Liver (tissue), 9 donors: Measurements from ENCODE around the gene DBI. TPM values are rescaled to one million over a fixed set of nuclear protein-coding genes. Genes with fewer than 3 reads are reported as not detected.

Source experiments
- DNase-seq: peaks from one replicate; pipeline ENCODE4 v3.0.0-alpha.2; 2017; ENCODE audit warnings: low spot score
- H3K27ac ChIP-seq, 2 donors: one replicate each; pipeline ENCODE4 v1.7.0; 2013; ENCODE audit warnings: inconsistent platforms in 2 of 2, low read length in 2 of 2, control low read depth in 1 of 2, low read depth in 1 of 2, mild to moderate bottlenecking in 1 of 2
- H3K27me3 ChIP-seq, 4 donors: one replicate each; pipeline versions ENCODE4 v1.6.1 to v1.7.0; 2013; ENCODE audit warnings: low read length in 3 of 4, inconsistent platforms in 1 of 4, mild to moderate bottlenecking in 1 of 4, moderate library complexity in 1 of 4; ENCODE audit not compliant: control insufficient read depth in 4 of 4, insufficient read depth in 4 of 4
- H3K36me3 ChIP-seq, 4 donors: one replicate each; pipeline versions ENCODE4 v1.6.1 to v1.7.0; 2013; ENCODE audit warnings: low read length in 3 of 4, mild to moderate bottlenecking in 3 of 4, low read depth in 1 of 4, moderate library complexity in 1 of 4; ENCODE audit not compliant: control insufficient read depth in 4 of 4, insufficient read depth in 3 of 4
- H3K4me1 ChIP-seq, 4 donors: one replicate each; pipeline versions ENCODE4 v1.6.1 to v1.7.0; 2013; ENCODE audit warnings: low read length in 3 of 4, mild to moderate bottlenecking in 3 of 4, moderate library complexity in 1 of 4; ENCODE audit not compliant: control insufficient read depth in 4 of 4, insufficient read depth in 4 of 4
- H3K4me3 ChIP-seq, 3 donors: one replicate each; pipeline versions ENCODE4 v1.6.1 to v1.7.0; 2013; ENCODE audit warnings: low read length in 3 of 3, control low read depth in 1 of 3, low read depth in 1 of 3, mild to moderate bottlenecking in 1 of 3
- H3K9ac ChIP-seq, 2 donors: one replicate each; pipeline ENCODE4 v1.7.0; 2013; ENCODE audit warnings: low read length in 2 of 2, mild to moderate bottlenecking in 2 of 2, moderate library complexity in 2 of 2, control low read depth in 1 of 2, low read depth in 1 of 2
- H3K9me3 ChIP-seq, 4 donors: one replicate each; pipeline versions ENCODE4 v1.6.1 to v1.7.0; 2013; ENCODE audit warnings: low read length in 3 of 4; ENCODE audit not compliant: control insufficient read depth in 4 of 4
- EGR1 ChIP-seq, 2 donors: IDR thresholded peaks; 2 replicates each; pipeline ENCODE4 v1.6.1; 2016 to 2018; ENCODE audit warnings: antibody characterized with exemption in 2 of 2, low read depth in 2 of 2
- FOXA1 ChIP-seq: IDR thresholded peaks from 2 replicates; pipeline ENCODE4 v1.6.1; 2016; ENCODE audit warnings: antibody characterized with exemption
- FOXA2 ChIP-seq: IDR thresholded peaks from 2 replicates; pipeline ENCODE4 v1.6.1; 2016; ENCODE audit warnings: antibody characterized with exemption
- GABPA ChIP-seq, 2 donors: IDR thresholded peaks in 1 of 2; conservative IDR thresholded peaks in 1 of 2; 2 replicates each; pipeline ENCODE4 v1.6.1; 2016; ENCODE audit warnings: antibody characterized with exemption in 2 of 2, mild to moderate bottlenecking in 1 of 2, moderate library complexity in 1 of 2
- HNF4A ChIP-seq, 2 donors: conservative IDR thresholded peaks; 2 replicates each; pipeline ENCODE4 v1.6.1; 2016; ENCODE audit warnings: antibody characterized with exemption in 2 of 2, mild to moderate bottlenecking in 2 of 2
- HNF4G ChIP-seq: IDR thresholded peaks from 2 replicates; pipeline ENCODE4 v1.6.1; 2016; ENCODE audit warnings: antibody characterized with exemption
- JUND ChIP-seq, 2 donors: IDR thresholded peaks; 2 replicates each; pipeline ENCODE4 v1.6.1; 2016; ENCODE audit warnings: antibody characterized with exemption in 2 of 2
- NR2F2 ChIP-seq: IDR thresholded peaks from 2 replicates; pipeline ENCODE4 v1.6.1; 2016; ENCODE audit warnings: antibody characterized with exemption
- RAD21 ChIP-seq, 2 donors: IDR thresholded peaks; 2 replicates each; pipeline ENCODE4 v1.6.1; 2016; ENCODE audit warnings: antibody characterized with exemption in 2 of 2, mild to moderate bottlenecking in 2 of 2
- RXRA ChIP-seq, 2 donors: IDR thresholded peaks; 2 replicates each; pipeline ENCODE4 v1.6.1; 2017 to 2018; ENCODE audit warnings: antibody characterized with exemption in 2 of 2, mild to moderate bottlenecking in 1 of 2
- SP1 ChIP-seq: IDR thresholded peaks from 2 replicates; pipeline ENCODE4 v1.6.1; 2018; ENCODE audit warnings: antibody characterized with exemption, mild to moderate bottlenecking
- TAF1 ChIP-seq: conservative IDR thresholded peaks from 2 replicates; pipeline ENCODE4 v1.6.1; 2016; ENCODE audit warnings: antibody characterized with exemption, mild to moderate bottlenecking
- YY1 ChIP-seq: IDR thresholded peaks from 2 replicates; pipeline ENCODE4 v1.6.1; 2016; ENCODE audit warnings: antibody characterized with exemption, mild to moderate bottlenecking
- WGBS: extraction: QIAGEN DNeasy Blood & Tissue Kit; methylation state at CpG from one replicate; pipeline ENCODE4 v1.1.7; 2013; 5-methylcytosine and 5-hydroxymethylcytosine counted together
- polyA plus RNA-seq, 2 donors: library from polyadenylated mRNA; stranded (reverse) in 1 of 2; unstranded in 1 of 2; fragments of 200-250 nt in 1 of 2; fragments of >200 nt in 1 of 2; fragmentation: Nextera tagmentation in 1 of 2; extraction: Ambion mirVana in 1 of 2; gene quantifications; one replicate each; pipeline versions ENCODE4 v1.2.1 to v1.2.3, GENCODE V29; 2013 to 2015
- total RNA-seq, 2 donors: library from RNA; depleted of rRNA; stranded (reverse); fragments of >200 nt; gene quantifications; one replicate each; pipeline ENCODE4 v1.2.3, GENCODE V29; 2014
- TF ChIP-seq, protein P1 (sequence below): IDR thresholded peaks from 2 replicates; pipeline ENCODE4 v1.6.1; 2016; ENCODE audit warnings: antibody characterized with exemption
- TF ChIP-seq, protein P2 (sequence below): fragments of 150-350 bp; IDR thresholded peaks from 2 replicates; pipeline ENCODE4 v1.5.1; 2017; ENCODE audit warnings: improper control_type of control experiment, low read depth, low read length; ENCODE audit not compliant: missing input control
- TF ChIP-seq, protein P3 (sequence below): IDR thresholded peaks from 2 replicates; pipeline ENCODE4 v1.6.1; 2016; ENCODE audit warnings: antibody characterized with exemption, mild to moderate bottlenecking
- TF ChIP-seq, protein P4 (sequence below): IDR thresholded peaks from 2 replicates; pipeline ENCODE4 v1.6.1; 2016; ENCODE audit warnings: antibody characterized with exemption
- donor health status: healthy.
- donor health status: healthy.
- donor health status: healthy.
- donor health status: healthy.
- donor health status: healthy.

The DBI gene
- total and polyA plus RNA-seq, 4 donors, result 134 to 900 (median 356) TPM

DNA sequence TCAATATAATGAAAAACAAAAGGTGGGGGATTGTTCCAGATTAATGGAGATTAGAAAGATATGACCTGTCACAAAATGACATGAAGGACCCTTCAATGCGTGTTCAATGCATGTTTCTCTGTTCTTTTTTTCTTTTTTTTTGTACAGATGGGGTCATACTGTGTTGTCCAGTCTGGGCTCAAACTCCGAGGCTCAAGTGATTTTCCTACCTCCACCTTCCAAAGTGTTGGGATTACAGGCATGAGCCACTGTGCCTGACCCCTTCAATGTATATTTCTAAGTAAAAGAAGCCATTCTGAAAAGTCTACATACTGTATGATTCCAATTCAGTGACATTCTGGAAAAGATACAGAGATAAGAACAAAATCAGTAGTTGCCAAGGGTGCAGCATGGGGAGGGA is 32.9 kb upstream of the DBI start:
- 98% methylated on average over 2 of the region's 2 CpGs for WGBS
- TF ChIP-seq, protein P1, sequence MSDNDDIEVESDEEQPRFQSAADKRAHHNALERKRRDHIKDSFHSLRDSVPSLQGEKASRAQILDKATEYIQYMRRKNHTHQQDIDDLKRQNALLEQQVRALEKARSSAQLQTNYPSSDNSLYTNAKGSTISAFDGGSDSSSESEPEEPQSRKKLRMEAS, result no peak
- TF ChIP-seq JUND (IDR thresholded peaks at IDR 0.05) (no peak), YY1 (no peak), TAF1 (no peak), FOXA1 (no peak), EGR1 (IDR thresholded peaks at IDR 0.05; ENCODE audit: low read depth in 2 of 2) (no peak), NR2F2 (no peak), RAD21 (IDR thresholded peaks at IDR 0.05) (no peak), SP1 (no peak), GABPA (IDR thresholded peaks at IDR 0.05 in 1 of 2, conservative IDR thresholded peaks at IDR 0.05 in 1 of 2) (no peak), RXRA (IDR thresholded peaks at IDR 0.05) (no peak)
- TF ChIP-seq, protein P2, sequence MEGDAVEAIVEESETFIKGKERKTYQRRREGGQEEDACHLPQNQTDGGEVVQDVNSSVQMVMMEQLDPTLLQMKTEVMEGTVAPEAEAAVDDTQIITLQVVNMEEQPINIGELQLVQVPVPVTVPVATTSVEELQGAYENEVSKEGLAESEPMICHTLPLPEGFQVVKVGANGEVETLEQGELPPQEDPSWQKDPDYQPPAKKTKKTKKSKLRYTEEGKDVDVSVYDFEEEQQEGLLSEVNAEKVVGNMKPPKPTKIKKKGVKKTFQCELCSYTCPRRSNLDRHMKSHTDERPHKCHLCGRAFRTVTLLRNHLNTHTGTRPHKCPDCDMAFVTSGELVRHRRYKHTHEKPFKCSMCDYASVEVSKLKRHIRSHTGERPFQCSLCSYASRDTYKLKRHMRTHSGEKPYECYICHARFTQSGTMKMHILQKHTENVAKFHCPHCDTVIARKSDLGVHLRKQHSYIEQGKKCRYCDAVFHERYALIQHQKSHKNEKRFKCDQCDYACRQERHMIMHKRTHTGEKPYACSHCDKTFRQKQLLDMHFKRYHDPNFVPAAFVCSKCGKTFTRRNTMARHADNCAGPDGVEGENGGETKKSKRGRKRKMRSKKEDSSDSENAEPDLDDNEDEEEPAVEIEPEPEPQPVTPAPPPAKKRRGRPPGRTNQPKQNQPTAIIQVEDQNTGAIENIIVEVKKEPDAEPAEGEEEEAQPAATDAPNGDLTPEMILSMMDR, result no peak
- TF ChIP-seq, protein P3, sequence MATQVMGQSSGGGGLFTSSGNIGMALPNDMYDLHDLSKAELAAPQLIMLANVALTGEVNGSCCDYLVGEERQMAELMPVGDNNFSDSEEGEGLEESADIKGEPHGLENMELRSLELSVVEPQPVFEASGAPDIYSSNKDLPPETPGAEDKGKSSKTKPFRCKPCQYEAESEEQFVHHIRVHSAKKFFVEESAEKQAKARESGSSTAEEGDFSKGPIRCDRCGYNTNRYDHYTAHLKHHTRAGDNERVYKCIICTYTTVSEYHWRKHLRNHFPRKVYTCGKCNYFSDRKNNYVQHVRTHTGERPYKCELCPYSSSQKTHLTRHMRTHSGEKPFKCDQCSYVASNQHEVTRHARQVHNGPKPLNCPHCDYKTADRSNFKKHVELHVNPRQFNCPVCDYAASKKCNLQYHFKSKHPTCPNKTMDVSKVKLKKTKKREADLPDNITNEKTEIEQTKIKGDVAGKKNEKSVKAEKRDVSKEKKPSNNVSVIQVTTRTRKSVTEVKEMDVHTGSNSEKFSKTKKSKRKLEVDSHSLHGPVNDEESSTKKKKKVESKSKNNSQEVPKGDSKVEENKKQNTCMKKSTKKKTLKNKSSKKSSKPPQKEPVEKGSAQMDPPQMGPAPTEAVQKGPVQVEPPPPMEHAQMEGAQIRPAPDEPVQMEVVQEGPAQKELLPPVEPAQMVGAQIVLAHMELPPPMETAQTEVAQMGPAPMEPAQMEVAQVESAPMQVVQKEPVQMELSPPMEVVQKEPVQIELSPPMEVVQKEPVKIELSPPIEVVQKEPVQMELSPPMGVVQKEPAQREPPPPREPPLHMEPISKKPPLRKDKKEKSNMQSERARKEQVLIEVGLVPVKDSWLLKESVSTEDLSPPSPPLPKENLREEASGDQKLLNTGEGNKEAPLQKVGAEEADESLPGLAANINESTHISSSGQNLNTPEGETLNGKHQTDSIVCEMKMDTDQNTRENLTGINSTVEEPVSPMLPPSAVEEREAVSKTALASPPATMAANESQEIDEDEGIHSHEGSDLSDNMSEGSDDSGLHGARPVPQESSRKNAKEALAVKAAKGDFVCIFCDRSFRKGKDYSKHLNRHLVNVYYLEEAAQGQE, result no peak
- TF ChIP-seq, protein P4, sequence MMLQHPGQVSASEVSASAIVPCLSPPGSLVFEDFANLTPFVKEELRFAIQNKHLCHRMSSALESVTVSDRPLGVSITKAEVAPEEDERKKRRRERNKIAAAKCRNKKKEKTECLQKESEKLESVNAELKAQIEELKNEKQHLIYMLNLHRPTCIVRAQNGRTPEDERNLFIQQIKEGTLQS, result no peak

DNA sequence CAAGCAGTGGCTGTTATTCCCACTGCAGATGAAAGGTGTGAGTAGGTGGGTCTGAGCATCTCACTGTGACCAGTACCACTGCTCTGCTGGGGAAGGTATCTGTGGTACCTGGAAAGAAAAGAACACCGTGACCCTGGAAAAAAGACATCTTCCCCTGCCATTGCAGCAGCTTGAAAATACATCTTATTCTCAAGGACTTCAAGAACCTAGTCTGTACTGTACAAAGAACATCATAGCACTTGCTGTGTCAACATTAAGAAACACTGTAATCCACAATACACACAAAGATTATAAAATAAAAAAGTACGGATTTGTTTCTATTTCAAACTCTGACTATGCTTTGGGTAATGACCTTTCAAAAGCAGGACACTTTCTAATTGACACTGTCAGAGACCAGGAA is 29.0 kb upstream of the DBI start:
- DNase-seq, result no peak
- H3K36me3 ChIP-seq, result no peaks in the 10 kb centered on the region
- no peaks in the 10 kb centered on the region for H3K27me3 ChIP-seq
- no peak overlapping the region for H3K9ac ChIP-seq
- H3K4me3 ChIP-seq, result no peak overlapping the region
- TF ChIP-seq FOXA2, result no peak
- TF ChIP-seq HNF4G, result no peak
- TF ChIP-seq GABPA (IDR thresholded peaks at IDR 0.05 in 1 of 2, conservative IDR thresholded peaks at IDR 0.05 in 1 of 2), result no peak
- TF ChIP-seq, protein P1, result no peak
- TF ChIP-seq HNF4A (conservative IDR thresholded peaks at IDR 0.05), result no peak
- TF ChIP-seq JUND (IDR thresholded peaks at IDR 0.05), result no peak
- TF ChIP-seq EGR1 (IDR thresholded peaks at IDR 0.05; ENCODE audit: low read depth in 2 of 2), result no peak
- TF ChIP-seq RXRA (IDR thresholded peaks at IDR 0.05), result no peak
- TF ChIP-seq, protein P3, result no peak
- TF ChIP-seq, protein P4, result no peak
- 75% methylated on average over 2 of the region's 2 CpGs for WGBS
- peaks cover 0 to 2% (median 0%) of the 10 kb centered on the region in 4 donors for H3K4me1 ChIP-seq
- no peak overlapping the region for H3K27ac ChIP-seq
- no peaks in the 10 kb centered on the region for H3K9me3 ChIP-seq

More for the DNA sequence above, 32.9 kb upstream of the DBI start:
- Histone ChIP-seq H3K36me3 (no peaks in the 10 kb centered on the region), H3K9ac (no peak overlapping the region), H3K27me3 (no peaks in the 10 kb centered on the region), H3K4me3 (no peak overlapping the region), H3K4me1 (peaks cover 0 to 2% (median 0%) of the 10 kb centered on the region in 4 donors), H3K27ac (no peak overlapping the region), H3K9me3 (no peaks in the 10 kb centered on the region)
- no peak for DNase-seq
